ENCODE measurements around the gene ZNRD2.

The ZNRD2 gene

DNA sequence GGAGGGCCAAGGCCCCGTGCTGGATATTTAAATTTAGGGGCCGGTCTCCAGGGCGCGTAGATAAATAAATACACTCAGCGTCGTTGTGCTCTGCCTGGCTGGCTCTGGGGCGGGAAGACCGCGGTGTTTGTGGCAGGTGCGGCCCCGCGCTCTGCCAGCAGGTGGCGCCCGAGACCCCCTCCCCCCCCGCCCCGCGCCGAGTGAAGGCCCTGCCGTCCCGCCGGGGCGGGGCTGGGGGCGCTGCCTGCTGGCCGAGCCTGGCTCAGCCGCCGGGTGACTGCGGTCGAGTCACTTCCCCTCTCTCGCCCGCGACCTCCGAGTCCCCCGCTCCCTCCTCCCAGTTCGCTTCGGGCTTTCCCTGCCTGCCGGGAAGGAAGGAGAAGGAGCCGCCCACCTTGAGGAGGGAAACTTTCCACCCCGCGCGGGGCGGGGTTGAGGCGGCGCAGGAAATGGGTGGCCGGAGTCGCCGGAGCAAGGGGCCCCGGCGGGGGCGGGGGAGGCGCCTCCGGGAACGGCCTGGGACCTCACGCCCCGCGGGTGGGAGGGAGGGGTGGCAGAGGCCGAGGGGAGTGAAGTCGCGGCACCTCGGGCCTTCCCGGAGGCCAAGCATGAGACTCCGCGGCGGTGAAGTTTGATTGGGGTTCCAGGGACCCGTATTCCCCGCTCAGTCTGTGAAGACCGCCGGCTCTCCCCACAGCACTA, 4.0 kb downstream of the ZNRD2 start:
- DNase-seq, result peak; percentile 47

DNA sequence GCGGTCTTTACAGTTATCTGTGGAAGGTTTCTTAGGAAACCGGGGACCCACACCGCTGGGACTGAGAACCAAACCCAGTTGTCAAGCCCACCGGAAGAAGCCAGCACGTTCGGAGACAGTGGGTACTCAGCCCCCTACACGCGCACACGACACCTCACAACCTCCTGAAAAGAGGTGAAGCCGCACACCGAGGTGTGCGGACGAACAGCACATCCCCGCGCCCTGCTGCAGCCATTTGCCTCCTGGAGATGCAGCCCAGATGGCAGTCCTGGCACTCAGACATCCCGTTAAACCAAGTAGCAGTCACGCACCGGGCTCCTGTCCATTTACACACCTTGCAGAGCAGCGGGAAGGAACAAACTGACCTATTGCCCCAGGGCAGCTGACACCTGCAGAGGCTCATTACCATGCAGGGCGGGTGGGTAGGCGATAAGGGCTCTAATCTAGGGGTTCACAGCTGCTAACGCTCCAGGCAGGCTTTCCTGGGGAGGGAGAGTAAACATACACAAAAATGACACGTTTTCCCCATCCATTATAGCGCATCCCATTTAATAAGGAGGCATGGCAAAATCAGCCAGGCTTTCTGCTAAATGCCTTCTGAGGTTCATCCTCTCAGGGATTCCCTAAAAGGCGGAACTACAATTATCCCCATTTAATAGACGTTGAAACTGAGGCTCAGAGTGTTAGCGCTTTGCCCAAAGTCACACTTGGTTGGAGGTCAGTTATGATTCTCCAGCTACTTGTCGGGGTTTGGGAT, 4.7 kb downstream of the ZNRD2 start:
- peak; percentile 55 for DNase-seq

DNA sequence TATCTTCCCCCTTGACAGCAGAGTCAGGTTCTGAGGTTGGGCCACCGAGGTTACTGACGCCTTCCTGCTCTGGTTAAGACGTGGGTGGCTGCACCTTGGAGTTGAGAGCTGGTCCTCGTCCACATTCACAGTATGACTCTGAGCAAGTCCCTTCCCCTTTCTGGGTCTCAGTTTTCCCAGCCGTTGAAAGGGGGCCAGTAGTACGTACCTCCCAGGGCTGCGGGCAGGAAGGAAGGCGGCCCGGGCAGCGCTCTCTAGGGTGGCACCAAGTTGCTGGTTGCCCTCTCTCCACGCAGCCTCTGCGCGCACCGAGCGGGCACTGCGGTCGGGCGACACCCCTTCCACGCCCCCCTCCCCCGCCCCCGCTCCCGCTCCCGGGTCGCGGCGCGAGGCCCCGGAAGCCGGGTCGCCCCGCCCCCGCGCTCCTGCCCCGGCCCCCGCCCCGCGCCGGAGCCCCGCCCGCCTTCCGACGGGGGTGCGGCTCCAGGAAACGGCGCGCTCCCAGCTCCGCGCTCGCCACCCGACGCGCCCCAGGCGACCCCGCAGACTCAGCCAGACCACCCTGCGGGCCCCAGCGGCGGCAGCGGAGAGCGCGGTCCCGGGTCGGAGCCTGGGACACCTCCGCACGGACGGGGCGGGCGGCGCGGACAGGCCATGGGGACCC, 5.4 kb downstream of the ZNRD2 start, which contains the start of gene EHBP1L1:
Gene EHBP1L1, plus strand, starts transcription at position 486 of the 664 bp plus-strand sequence. CDS start 250 bp downstream, outside the sequence.
- DNase-seq, result peak; percentile 33

DNA sequence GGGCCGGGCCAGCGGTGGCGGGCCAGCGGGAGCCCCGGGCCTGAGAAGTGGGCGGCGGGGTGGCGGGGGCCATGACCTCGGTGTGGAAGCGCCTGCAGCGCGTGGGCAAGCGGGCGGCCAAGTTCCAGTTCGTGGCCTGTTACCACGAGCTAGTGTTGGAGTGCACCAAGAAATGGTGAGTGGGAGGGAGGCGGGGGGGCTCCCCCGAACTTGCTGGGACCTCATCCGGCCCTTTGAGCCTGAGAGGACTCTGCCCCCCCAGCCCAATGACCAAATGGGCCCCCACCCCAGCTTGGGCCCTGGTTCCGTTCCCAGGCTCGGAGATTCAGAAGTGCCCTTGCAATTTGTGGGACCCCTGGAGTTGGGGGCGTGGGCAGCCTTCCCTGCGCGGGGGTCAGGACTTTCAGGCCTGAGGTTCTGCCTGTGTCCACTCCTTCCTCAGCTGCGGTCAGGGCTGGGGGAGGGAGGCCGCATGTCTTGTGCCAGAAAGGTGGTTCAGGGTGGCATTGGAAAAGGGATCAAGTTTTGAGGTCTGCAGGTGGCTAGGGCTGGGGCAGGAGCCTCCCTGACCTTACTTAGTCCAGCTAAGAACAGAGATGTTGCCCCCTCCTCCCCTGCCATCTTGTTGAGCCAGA, 6.1 kb downstream of the ZNRD2 start:
- DNase-seq, result no peak

DNA sequence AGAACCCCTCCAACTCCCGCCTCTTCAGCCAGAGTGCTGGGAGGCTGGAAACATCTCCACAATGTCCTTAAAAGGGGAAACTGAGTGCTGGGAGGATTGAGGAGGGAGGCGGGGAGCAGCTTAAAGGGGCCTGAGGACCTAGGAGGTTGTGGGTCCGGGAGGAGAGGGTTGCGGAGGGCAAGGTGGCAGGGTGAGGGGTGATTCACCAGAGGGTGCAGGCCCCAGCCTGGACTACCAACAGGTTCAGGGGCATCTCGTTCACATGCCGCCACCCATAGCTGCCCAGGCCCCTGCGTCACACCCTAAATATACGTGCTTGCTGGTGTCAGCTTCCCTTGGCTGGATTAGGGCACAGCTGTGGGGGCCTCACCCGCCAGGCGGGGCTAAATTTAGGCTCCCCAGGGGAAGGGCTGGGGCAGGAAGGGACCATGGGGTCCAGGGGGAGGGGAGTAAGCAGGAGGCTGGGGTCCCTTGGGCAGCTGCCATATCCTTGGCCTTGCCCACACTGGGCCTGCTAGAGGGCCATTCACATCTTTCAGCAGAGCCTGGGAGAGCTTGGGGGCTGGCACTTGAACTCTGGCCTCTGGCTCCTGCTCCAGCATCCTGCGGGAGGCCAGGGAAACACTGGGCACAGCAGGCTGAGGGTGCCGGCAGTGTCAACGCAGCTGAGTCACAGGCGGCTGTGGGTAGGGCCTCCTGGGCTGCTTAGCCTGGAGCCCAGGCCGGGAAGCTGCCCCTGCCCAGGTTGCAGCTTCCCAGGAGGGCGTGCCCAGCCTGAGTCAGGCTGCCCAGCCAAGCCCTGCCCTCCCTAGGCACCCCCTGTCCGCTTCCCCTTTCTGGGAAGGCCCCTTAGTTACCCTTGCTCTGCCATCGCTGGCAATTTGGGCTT, 6.8 kb downstream of the ZNRD2 start:
- DNase-seq, result no peak

DNA sequence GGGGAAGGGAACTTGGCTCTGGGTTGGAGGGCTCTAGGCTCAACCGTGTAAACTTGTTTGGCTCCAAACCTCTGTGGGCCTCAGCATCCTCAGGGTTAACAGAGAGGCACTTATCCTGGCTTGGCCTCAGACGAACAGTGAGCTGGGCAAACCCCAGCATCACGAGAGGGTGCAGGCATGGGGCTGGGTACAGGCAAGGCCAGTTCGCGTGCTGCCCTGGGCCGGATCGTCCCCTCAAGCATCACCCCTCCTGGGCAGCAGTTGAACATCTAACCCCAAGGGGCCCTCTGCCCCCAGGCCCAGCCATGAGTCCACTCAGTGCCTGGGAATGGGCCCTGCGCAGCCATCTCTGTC, 7.5 kb downstream of the ZNRD2 start:
- no peak for DNase-seq

DNA sequence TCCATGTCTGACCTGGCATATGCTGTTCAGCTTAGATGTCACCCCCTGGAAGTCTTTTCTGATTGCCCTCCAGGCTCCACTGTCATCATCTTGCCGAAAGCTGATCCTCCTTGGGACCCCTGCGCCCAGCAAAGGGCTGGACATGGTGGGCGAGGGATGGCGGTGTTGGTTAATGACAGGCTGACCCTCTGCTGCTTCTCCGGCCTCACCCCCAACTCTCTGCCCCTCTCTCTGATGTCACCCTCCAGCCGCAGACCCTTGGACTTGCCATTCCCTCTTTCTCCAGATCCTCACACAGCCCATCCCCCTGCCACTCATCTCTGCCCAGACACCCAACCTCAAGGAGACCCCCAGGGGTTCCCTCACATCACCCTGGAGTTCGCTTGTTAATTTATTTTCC, 7.9 kb downstream of the ZNRD2 start:
- DNase-seq, result no peak

DNA sequence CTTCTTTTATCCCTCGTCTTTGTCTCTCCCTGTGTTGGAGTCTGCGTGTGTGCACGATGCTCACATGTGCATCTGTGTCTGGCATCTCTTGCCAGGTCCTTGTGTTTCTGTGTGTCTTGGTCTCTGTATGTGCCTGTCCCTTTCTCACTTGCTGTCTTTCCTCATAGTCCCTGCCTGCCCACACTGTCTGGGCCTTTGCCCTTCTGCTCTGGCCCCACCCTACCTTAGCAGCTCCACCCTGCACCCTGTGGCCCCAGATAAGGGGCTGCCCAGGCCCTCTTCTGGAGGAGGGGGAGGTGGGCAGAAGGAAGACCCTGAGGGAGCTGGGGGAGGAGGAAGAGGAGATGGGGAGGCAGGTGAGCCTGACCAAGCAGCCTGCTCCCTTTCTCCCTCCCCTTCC, 8.4 kb downstream of the ZNRD2 start:
- no peak for DNase-seq

DNA sequence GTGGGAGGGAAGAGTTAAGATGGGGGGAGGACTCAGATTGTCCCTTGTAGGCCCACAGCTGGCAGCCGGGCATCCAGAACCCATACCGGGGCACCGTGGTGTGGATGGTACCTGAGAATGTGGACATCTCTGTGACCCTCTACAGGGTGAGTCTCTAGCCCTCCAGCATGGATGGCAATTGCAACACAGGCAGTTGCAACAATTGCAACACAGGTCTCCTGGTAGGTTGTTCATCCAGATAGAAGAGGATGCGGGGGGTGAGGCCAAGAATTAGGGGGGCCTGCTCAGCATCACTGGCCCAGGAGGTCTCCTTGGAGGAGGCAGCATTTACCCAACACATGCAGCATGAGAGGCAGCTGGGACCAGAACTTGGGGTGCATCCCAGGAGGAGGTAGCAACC, 9.0 kb downstream of the ZNRD2 start:
- no peak for DNase-seq

DNA sequence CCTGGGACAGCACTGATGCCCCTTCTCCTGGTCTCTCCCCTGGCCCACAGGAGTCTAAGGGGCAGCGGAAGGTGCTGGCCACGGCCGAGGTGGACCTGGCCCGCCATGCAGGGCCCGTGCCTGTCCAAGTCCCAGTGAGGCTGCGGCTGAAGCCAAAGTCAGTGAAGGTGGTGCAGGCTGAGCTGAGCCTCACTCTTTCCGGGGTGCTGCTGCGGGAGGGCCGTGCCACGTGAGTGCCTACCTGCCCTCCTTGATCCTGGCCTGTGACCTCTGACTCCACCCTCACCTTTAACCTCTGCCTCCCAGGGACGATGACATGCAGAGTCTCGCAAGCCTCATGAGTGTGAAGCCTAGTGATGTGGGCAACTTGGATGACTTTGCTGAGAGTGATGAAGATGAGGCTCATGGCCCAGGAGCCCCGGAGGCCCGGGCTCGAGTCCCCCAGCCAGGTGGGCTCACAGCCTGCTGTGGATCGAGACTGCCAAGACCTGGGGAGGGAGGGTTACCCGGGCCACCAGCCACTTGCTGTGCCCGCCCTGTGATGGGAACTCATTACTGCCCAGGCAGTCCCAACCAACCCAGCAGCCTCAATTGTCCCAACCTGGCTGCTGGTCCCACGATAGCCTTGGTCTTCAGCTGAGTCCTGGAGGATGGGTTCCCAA, 9.9 kb downstream of the ZNRD2 start:
- no peak for DNase-seq

DNA sequence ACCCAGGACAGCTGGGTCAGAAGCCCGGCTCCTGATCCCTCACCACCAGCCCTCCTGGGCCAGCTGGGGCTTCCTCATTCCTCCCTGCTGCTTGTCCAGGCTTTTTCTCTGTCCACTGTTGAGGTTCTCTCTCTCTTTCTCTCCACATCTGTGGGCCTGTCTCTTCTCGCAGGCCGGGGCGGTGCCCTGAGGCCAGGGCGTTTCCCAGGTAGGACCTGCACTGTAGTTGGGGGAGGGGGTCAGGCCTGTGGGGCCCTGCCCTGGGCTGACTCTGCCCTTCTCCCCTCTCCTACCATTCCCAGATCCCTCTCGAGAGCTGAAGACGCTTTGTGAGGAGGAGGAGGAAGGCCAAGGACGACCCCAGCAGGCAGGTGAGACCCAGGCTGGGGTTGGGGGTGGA, 10.5 kb downstream of the ZNRD2 start:
- DNase-seq, result no peak

DNA sequence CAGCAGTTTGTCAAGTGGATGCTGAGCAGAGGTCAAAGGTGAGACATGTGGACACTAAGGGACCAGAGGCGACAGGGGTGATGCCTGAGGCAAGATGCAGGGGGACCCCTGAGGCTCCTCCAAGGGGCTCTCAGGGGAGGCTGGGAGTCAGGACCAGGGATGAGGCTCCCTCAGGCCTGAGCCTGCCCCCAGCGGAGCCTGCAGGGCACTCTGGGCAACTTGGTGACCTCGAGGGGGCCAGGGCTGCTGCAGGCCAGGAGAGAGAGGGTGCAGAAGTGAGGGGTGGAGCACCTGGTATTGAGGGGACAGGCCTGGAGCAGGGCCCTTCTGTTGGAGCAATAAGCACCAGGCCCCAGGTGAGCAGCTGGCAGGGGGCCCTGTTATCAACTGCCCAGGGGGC, 11.7 kb downstream of the ZNRD2 start:
- no peak for DNase-seq

DNA sequence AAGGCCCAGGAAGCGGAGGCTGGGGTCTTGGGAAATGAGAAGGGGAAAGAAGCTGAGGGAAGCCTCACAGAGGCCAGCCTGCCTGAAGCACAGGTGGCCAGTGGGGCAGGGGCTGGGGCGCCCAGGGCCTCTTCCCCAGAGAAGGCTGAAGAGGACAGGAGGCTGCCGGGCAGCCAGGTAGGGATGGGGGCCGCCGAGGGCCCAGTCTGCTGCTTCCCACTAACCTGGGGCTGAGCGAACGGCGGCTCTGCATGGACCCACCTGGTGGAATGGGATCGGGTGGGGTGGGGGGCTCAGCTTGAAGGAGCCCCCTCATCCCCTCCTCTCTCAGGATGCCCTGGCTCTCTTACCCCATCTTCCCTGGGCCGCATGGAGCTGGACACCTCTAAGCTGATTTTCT, 13.3 kb downstream of the ZNRD2 start:
- no peak for DNase-seq

DNA sequence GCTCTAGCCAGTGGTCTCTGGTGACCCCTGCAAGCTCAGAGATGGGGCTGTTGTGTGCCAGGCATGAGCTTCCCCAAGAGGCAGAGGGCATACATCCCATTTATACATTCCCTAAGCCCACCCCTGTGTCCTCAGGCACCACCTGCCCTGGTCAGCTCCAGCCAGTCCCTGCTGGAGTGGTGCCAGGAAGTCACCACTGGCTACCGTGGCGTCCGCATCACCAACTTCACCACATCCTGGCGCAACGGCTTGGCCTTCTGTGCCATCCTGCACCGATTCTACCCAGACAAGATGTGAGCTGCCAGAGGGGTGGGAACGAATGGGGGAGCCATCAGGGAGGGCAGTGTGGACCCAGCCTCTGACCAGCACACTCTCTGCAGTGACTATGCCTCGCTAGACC, 13.8 kb downstream of the ZNRD2 start:
- no peak for DNase-seq

DNA sequence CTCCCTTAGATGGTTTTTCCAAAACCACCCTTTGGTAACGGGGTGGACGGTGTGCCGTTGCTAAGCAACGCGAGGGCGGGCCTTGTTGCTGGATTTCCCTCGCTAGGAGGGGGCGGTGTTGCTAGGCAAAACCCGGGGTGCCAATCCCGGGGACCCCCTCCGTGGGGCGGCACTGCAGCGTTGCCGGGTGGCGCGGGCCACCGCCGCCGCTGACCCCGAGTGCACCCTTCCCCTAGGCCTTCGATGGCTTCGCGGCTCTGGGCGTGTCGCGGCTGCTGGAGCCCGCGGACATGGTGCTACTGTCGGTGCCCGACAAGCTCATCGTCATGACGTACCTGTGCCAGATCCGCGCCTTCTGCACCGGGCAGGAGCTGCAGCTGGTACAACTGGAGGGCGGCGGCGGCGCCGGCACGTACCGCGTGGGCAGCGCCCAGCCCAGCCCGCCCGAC, 14.5 kb downstream of the ZNRD2 start:
- no peak for DNase-seq

DNA sequence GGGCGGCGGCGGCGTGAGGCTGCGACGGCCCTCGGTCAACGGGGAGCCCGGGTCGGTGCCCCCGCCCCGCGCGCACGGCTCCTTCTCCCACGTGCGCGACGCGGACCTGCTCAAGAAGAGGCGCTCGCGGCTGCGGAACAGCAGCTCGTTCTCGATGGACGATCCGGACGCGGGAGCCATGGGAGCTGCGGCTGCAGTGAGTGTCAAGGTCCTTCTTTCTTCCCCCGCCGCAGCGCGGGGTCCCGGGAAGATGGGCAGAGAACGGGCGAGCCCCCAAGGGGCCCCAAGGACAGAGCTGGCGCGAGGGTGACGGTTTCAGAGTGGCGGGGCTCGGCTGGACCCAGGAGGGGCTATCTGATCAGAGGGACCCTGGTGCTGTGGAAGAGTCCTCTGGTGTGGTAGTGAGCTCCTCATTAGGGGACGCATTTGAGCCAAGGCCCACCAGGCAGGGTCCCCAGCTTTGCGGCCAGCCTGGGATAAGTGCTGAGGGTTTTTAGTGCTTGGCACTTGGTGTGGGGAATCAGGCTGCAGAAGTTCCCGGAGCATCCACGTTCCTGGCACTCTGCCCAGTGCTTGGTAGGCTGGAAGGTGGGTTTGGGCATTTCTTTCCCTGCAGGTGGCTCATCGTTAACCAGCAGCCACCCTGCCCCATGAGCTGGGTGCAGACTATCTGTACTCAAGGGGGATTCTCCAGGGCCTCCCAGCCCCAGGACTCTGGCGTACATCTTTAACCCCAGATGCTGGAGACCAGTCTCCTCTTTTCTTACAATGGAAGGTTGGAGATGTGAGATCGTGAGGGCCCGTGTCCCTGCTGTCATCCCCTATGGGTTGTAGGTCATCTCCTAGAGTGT, 15.3 kb downstream of the ZNRD2 start:
- DNase-seq, result peak; percentile 36

DNA sequence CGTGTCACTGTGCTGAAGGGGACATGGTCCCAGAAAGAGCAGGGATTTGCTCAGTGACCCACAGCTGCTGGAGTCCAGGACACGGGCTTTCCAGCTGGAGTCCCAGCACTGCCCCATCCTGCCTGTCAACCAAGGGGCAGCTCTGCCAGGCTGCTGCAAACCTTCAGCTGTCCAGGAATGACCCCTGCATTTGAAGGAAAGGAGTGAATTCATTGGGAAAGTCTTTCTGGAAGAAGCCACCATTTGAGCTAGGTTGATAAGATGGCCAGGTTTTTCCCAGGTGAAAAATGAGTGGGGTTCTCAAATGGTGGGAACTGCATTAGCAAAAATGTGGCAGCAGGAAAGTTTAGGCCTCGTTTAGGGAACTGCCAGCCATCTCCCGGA, 16.0 kb downstream of the ZNRD2 start:
- no peak for DNase-seq

DNA sequence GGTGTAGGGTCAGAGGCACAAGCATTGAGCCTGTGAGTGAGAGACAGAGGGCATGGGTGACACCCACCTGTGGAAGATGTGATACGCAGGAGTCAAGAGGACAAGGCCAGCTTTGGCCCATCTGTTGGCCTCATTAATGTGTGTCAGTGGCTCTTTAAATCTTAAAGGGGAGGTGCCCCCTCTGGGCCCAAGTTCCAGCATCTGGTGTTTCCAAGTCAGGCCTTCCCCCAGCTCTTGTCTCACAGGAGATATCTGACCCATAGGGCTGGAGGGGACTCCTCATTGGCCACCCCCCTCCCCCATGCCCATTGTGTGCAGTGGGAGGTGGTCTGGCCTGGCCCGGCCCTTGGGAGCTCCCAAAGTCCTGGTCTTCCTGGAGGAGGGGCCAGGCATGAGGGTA, 16.4 kb downstream of the ZNRD2 start:
- no peak for DNase-seq

DNA sequence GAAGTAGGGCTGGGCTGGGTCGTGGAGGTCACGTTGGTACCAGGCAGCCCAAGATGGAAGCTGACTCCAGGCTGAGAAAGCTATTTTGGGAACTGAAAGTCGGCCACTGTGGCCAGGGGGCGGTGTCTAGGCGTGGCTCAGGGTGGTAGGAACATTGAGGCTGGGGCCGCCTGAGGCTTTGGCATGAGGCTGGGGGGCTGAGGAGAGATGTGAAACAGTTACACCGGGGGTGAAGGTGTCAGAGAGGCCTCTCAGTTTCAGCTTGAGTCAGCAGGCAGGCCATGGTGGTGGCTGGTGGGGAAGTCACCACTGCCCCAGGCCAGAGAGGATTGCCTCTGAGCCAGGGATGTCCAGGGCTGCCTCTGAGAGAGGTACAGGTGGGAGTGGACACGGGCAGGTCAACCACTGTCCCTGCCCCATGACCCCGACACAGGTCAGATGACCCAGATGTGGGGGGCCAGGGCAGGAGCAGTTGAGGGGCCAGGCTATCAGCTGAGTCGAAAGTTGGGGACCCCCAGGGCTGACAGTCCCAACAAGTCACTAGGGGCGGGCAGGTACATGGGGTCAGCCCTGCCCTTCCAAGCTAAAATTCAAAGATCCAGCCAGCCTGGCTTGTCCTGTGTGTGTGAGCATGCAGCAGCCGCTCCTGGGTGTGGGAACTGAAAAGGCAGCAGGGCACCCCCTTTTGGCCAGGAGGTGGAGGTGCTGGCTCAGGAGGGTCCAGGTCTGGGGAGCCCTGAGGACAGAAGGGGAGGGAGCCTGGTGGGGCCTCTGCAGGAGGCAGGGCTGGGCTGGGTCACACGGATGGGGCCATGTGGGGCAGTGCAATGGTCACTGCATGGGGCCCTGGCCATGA, 18.1 kb downstream of the ZNRD2 start:
- DNase-seq, result peak; percentile 16

Measured in COR-L47 (cell line).